GM21423 (cell line): ENCODE data around the gene ORMDL1.

Experiments
- ATAC-seq: cut with Tn5 transposase; IDR thresholded peaks from one replicate; pipeline ENCODE4 v1.9.1; 2021; ENCODE audit warnings: mild to moderate bottlenecking, moderate library complexity; ENCODE audit not compliant: unreplicated experiment

ORMDL1 gene

GRCh38 chr2:189783927-189784867 lies at the start of gene ORMDL1, which contains the start of gene PMS1:
TSS of gene ORMDL1 (minus strand) at chr2:189784339. CDS start at chr2:189782595, 1,744 bp downstream.
TSS of gene PMS1 (plus strand) at chr2:189784450. CDS start at chr2:189791810, 7,360 bp downstream.
- peak; percentile 94 for ATAC-seq

- no peak for ATAC-seq
Observed at GRCh38 chr2:189830510-189830909, 46.4 kb upstream of the ORMDL1 start.

GRCh38 chr2:189829102-189829833 lies 45.1 kb upstream of the ORMDL1 start:
- no peak for ATAC-seq

GRCh38 chr2:189826039-189826438 lies 41.9 kb upstream of the ORMDL1 start:
- ATAC-seq: no peak

GRCh38 chr2:189824694-189825396 lies 40.7 kb upstream of the ORMDL1 start:
- ATAC-seq: no peak

GRCh38 chr2:189821953-189822748 lies 38.0 kb upstream of the ORMDL1 start:
- ATAC-seq: no peak

- ATAC-seq: no peak
Observed at GRCh38 chr2:189819297-189819704, 35.2 kb upstream of the ORMDL1 start.

GRCh38 chr2:189818249-189819038 lies 34.3 kb upstream of the ORMDL1 start:
- no peak for ATAC-seq

GRCh38 chr2:189803431-189803830 lies 19.3 kb upstream of the ORMDL1 start:
- no peak for ATAC-seq

- ATAC-seq: no peak
Observed at GRCh38 chr2:189802396-189802912, 18.3 kb upstream of the ORMDL1 start.

- no peak for ATAC-seq
Observed at GRCh38 chr2:189799531-189799930, 15.4 kb upstream of the ORMDL1 start.

- ATAC-seq: no peak
Observed at GRCh38 chr2:189799030-189799331, 14.8 kb upstream of the ORMDL1 start.

- peak; percentile 61 for ATAC-seq
Observed at GRCh38 chr2:189798312-189799029, 14.3 kb upstream of the ORMDL1 start.

GRCh38 chr2:189797902-189798301 lies 13.8 kb upstream of the ORMDL1 start:
- ATAC-seq: no peak

GRCh38 chr2:189794310-189794709 lies 10.2 kb upstream of the ORMDL1 start:
- no peak for ATAC-seq

- no peak for ATAC-seq
Observed at GRCh38 chr2:189791338-189792042, 7.4 kb upstream of the ORMDL1 start.

GRCh38 chr2:189783451-189783926 lies 650 bp downstream of the ORMDL1 start:
- peak; percentile 17 for ATAC-seq

- ATAC-seq: no peak
Observed at GRCh38 chr2:189782221-189782671, 1.9 kb downstream of the ORMDL1 start.
